ENCODE measurements around the gene FER1L5. TPM values are rescaled to one million over a fixed set of nuclear protein-coding genes. Genes with fewer than 3 reads are reported as not detected.

Gene FER1L5
- total RNA-seq, 1 experiment from 2014 or later = 0.06 TPM

- DNase-seq (ENCODE audit: low read depth) = no peak
Measured at GRCh38 chr2:96695602-96696001, 53.0 kb downstream of the FER1L5 start.

GRCh38 chr2:96697476-96697875 lies 54.9 kb downstream of the FER1L5 start:
- DNase-seq (ENCODE audit: low read depth) = no peak

GRCh38 chr2:96698221-96698861 lies 55.8 kb downstream of the FER1L5 start:
- no peak for DNase-seq (ENCODE audit: low read depth)

- DNase-seq (ENCODE audit: low read depth) = no peak
Measured at GRCh38 chr2:96699021-96699420, 56.5 kb downstream of the FER1L5 start.

GRCh38 chr2:96699621-96700020 lies 57.1 kb downstream of the FER1L5 start:
- no peak for DNase-seq (ENCODE audit: low read depth)

- DNase-seq (ENCODE audit: low read depth) = no peak
Measured at GRCh38 chr2:96700086-96700485, 57.5 kb downstream of the FER1L5 start.

- no peak for DNase-seq (ENCODE audit: low read depth)
Measured at GRCh38 chr2:96701636-96702035, 59.1 kb downstream of the FER1L5 start.

- DNase-seq (ENCODE audit: low read depth) = no peak
Measured at GRCh38 chr2:96702098-96702785, 59.7 kb downstream of the FER1L5 start.

GRCh38 chr2:96703021-96703751 lies 60.6 kb downstream of the FER1L5 start:
- no peak for DNase-seq (ENCODE audit: low read depth)

- no peak for DNase-seq (ENCODE audit: low read depth)
Measured at GRCh38 chr2:96710985-96711384, 68.4 kb downstream of the FER1L5 start.

GRCh38 chr2:96715658-96716057 lies 73.1 kb downstream of the FER1L5 start:
- no peak for DNase-seq (ENCODE audit: low read depth)

GRCh38 chr2:96716388-96716787 lies 73.8 kb downstream of the FER1L5 start:
- no peak for DNase-seq (ENCODE audit: low read depth)

GRCh38 chr2:96726131-96726530 lies 83.6 kb downstream of the FER1L5 start:
- no peak for DNase-seq (ENCODE audit: low read depth)

- no peak for DNase-seq (ENCODE audit: low read depth)
Measured at GRCh38 chr2:96727431-96727830, 84.9 kb downstream of the FER1L5 start.

GRCh38 chr2:96729748-96730147 lies 87.2 kb downstream of the FER1L5 start:
- no peak for DNase-seq (ENCODE audit: low read depth)

- no peak for DNase-seq (ENCODE audit: low read depth)
Measured at GRCh38 chr2:96730212-96730611, 87.6 kb downstream of the FER1L5 start.

- no peak for DNase-seq (ENCODE audit: low read depth)
Measured at GRCh38 chr2:96733931-96734330, 91.4 kb downstream of the FER1L5 start.

- no peak for DNase-seq (ENCODE audit: low read depth)
Measured at GRCh38 chr2:96734880-96735583, 92.5 kb downstream of the FER1L5 start.

GRCh38 chr2:96737251-96737650 lies 94.7 kb downstream of the FER1L5 start:
- DNase-seq (ENCODE audit: low read depth) = no peak

- no peak for DNase-seq (ENCODE audit: low read depth)
Measured at GRCh38 chr2:96737831-96738230, 95.3 kb downstream of the FER1L5 start.

- no peak for DNase-seq (ENCODE audit: low read depth)
Measured at GRCh38 chr2:96739076-96739632, 96.6 kb downstream of the FER1L5 start.

All from Daoy (cell line).